IMR-90 (cell line): ENCODE results near the gene COLEC12. TPM values are rescaled to one million over a fixed set of nuclear protein-coding genes. Genes with fewer than 3 reads are reported as not detected.

Source experiments
- ATAC-seq: fragments of 200-7000 bp; cut with Tn5 transposase; 2 replicates; pipeline ENCODE4 v1.9.1; 2020; ENCODE audit warnings: low read depth, mild to moderate bottlenecking, moderate library complexity
- BruUV-seq: library from RNA; stranded (reverse); fragments of 400-500 nt; replicated peaks from 2 replicates; lab custom pipeline; 2021; lab: Mats Ljungman, UMichigan
- CTCF ChIA-PET: fragments of 300-600 bp; formaldehyde crosslinking; extraction: SDS; loops from one replicate; lab custom pipeline; 2021; ENCODE audit warnings: antibody characterized with exemption; lab: Yijun Ruan, JAX
- POLR2A ChIA-PET: fragments of 300-600 bp; sonication (Branson Sonifier 250); formaldehyde crosslinking; loops from one replicate; lab custom pipeline; 2022; ENCODE audit warnings: antibody characterized with exemption; ENCODE audit not compliant: unreplicated experiment; lab: Charles Lee
- DNase-seq: peaks from one replicate; pipeline ENCODE4 v3.0.0; 2013
- H2AFZ ChIP-seq: replicated peaks from 2 replicates; pipeline ENCODE3; 2013; ENCODE audit warnings: low read length, mild to moderate bottlenecking; ENCODE audit not compliant: poor library complexity
- H2AK5ac ChIP-seq: 2 replicates; pipeline ENCODE4 v1.6.1; 2013; ENCODE audit warnings: low read depth, low read length, inconsistent platforms
- H2AK9ac ChIP-seq: replicated peaks from 2 replicates; pipeline ENCODE3; 2013; ENCODE audit warnings: mild to moderate bottlenecking, low read depth, low read length, moderate library complexity; ENCODE audit not compliant: poor library complexity
- H2BK120ac ChIP-seq: 2 replicates; pipeline ENCODE4 v1.6.1; 2013; ENCODE audit warnings: low read depth, low read length, inconsistent platforms
- H2BK15ac ChIP-seq: 3 replicates; pipeline ENCODE4 v1.6.1; 2013; ENCODE audit warnings: low read depth, low read length, inconsistent platforms
- H2BK20ac ChIP-seq: 2 replicates; pipeline ENCODE4 v1.6.1; 2013; ENCODE audit warnings: low read depth, mild to moderate bottlenecking, inconsistent platforms, low read length, moderate library complexity
- H2BK5ac ChIP-seq: 2 replicates; pipeline ENCODE4 v1.6.1; 2013; ENCODE audit warnings: mild to moderate bottlenecking, low read depth, low read length, inconsistent platforms; ENCODE audit not compliant: poor library complexity, severe bottlenecking
- H3K14ac ChIP-seq: replicated peaks from 2 replicates; pipeline ENCODE4 v1.6.1; 2013; ENCODE audit warnings: low read depth, low read length, inconsistent platforms
- H3K18ac ChIP-seq: 2 replicates; pipeline ENCODE4 v1.6.1; 2013; ENCODE audit warnings: low read depth, low read length, control low read depth
- H3K23ac ChIP-seq: 2 replicates; pipeline ENCODE4 v1.6.1; 2013; ENCODE audit warnings: low read depth, low read length, inconsistent platforms
- H3K27ac ChIP-seq: 2 replicates; pipeline ENCODE4 v1.5.1; 2013; ENCODE audit warnings: mild to moderate bottlenecking, control low read depth, low read length; ENCODE audit not compliant: insufficient read depth
- H3K27me3 ChIP-seq: 2 replicates; pipeline ENCODE4 v1.6.1; 2013; ENCODE audit warnings: low read length; ENCODE audit not compliant: control insufficient read depth, insufficient read depth
- H3K36me3 ChIP-seq: 2 replicates; pipeline ENCODE4 v1.6.1; 2013; ENCODE audit warnings: low read length, mixed read lengths; ENCODE audit not compliant: control insufficient read depth, insufficient read depth
- H3K4ac ChIP-seq: 2 replicates; pipeline ENCODE4 v1.6.1; 2013; ENCODE audit warnings: low read depth, low read length, inconsistent platforms
- H3K4me1 ChIP-seq: 2 replicates; pipeline ENCODE4 v1.6.1; 2013; ENCODE audit warnings: low read length, mixed read lengths; ENCODE audit not compliant: control insufficient read depth, insufficient read depth
- H3K4me2 ChIP-seq: 2 replicates; pipeline ENCODE4 v1.6.1; 2013; ENCODE audit warnings: low read depth, mild to moderate bottlenecking, control low read depth, low read length, moderate library complexity
- H3K4me3 ChIP-seq: 2 replicates; pipeline ENCODE4 v1.5.1; 2013; ENCODE audit warnings: low read depth, mild to moderate bottlenecking, control low read depth, low read length, moderate library complexity; ENCODE audit not compliant: insufficient read depth
- H3K56ac ChIP-seq: 2 replicates; pipeline ENCODE4 v1.6.1; 2013; ENCODE audit warnings: low read length, inconsistent platforms; ENCODE audit not compliant: insufficient read depth; ENCODE audit errors: extremely low read depth
- H3K79me1 ChIP-seq, 2 experiments: 2 replicates each; pipeline ENCODE4 v1.6.1; 2013; ENCODE audit warnings: low read length in 2 of 2, inconsistent platforms in 1 of 2, low read depth in 1 of 2
- H3K9ac ChIP-seq: 2 replicates; pipeline ENCODE4 v1.6.1; 2013; ENCODE audit warnings: low read depth, low read length, control low read depth
- H3K9me1 ChIP-seq: 2 replicates; pipeline ENCODE4 v1.6.1; 2013; ENCODE audit warnings: low read length, inconsistent platforms; ENCODE audit not compliant: insufficient read depth
- H3K9me3 ChIP-seq: 2 replicates; pipeline ENCODE4 v1.6.1; 2013; ENCODE audit warnings: low read length; ENCODE audit not compliant: control insufficient read depth, insufficient read depth
- H4K20me1 ChIP-seq: 2 replicates; pipeline ENCODE4 v1.6.1; 2013; ENCODE audit warnings: low read length, inconsistent platforms; ENCODE audit not compliant: insufficient read depth
- H4K5ac ChIP-seq: 2 replicates; pipeline ENCODE4 v1.6.1; 2013; ENCODE audit warnings: mild to moderate bottlenecking, low read depth, low read length, control low read depth
- H4K8ac ChIP-seq, 2 experiments: 2 replicates each; pipeline ENCODE4 v1.6.1; 2013; ENCODE audit warnings: low read depth in 2 of 2, low read length in 2 of 2, control low read depth in 1 of 2, inconsistent platforms in 1 of 2
- H4K91ac ChIP-seq: 2 replicates; pipeline ENCODE4 v1.6.1; 2013; ENCODE audit warnings: low read depth, low read length, inconsistent platforms; ENCODE audit not compliant: insufficient read depth
- CHD1 ChIP-seq: IDR thresholded peaks from 2 replicates; pipeline ENCODE4 v1.6.1; 2012; ENCODE audit warnings: low read depth, low read length, improper control_type of control experiment
- CTCF ChIP-seq: conservative IDR thresholded peaks from 2 replicates; pipeline ENCODE4 v1.5.1; 2012; ENCODE audit warnings: mild to moderate bottlenecking, low read depth, low read length, improper control_type of control experiment
- USF2 ChIP-seq: fragments of 150-350 bp; IDR thresholded peaks from 2 replicates; pipeline ENCODE4 v1.6.1; 2017; ENCODE audit warnings: mild to moderate bottlenecking, antibody characterized with exemption, low read length, low read depth
- WGBS, 2 experiments: methylation state at CpG; one replicate each; pipeline versions ENCODE4 v1.1.5 to v1.1.7; 2013; ENCODE audit warnings: missing lambda C conversion rate in 2 of 2; ENCODE audit not compliant: insufficient read length in 1 of 2; ENCODE audit errors: extremely low coverage in 2 of 2; 5-methylcytosine and 5-hydroxymethylcytosine counted together
- dilution Hi-C: fragments of 300-500 bp; cut with HindIII; formaldehyde crosslinking; loops from one replicate; pipeline ENCODE4 v1.14.3; 2018; ENCODE audit warnings: low sequenced_read_pairs; ENCODE audit not compliant: unreplicated experiment
- in situ Hi-C: fragments of 300-500 bp; cut with MboI; formaldehyde crosslinking; loops from 3 replicates; pipeline ENCODE4 v1.14.3; 2019; ENCODE audit warnings: low sequenced_read_pairs, inconsistent platforms, mixed read lengths
- intact Hi-C: fragments of 100-400 bp; cut with micrococcal nuclease; formaldehyde crosslinking; loops from 2 replicates; pipeline ENCODE4 v1.10.0; 2022
- polyA plus RNA-seq, 3 experiments: library from polyadenylated mRNA; depleted of rRNA; stranded (reverse); fragments of >200 nt; gene quantifications; 2 replicates each; pipeline ENCODE4 v1.2.3, GENCODE V29; 2012; ENCODE audit warnings: low replicate concordance in 1 of 3
- total RNA-seq: library from RNA; depleted of rRNA; stranded (reverse); fragments of >200 nt; gene quantifications from 2 replicates; pipeline ENCODE4 v1.2.3, GENCODE V29; 2012

Gene COLEC12
- total and polyA plus RNA-seq, 2 of the 4 experiments (the other 2 are of a cell fraction) = 1.0 to 2.3 TPM

- intact Hi-C loops = no loop called here
- no peak overlapping the region for H3K4me3 ChIP-seq
- no peaks in the 10 kb centered on the region for H4K20me1 ChIP-seq
- H2AK9ac ChIP-seq = no peak overlapping the region
- H2BK15ac ChIP-seq = no peak overlapping the region
- BruUV-seq = no TSS peak
- POLR2A ChIA-PET = no interaction called here
- no peak overlapping the region for H4K5ac ChIP-seq
- no peak overlapping the region for H4K8ac ChIP-seq
- H3K14ac ChIP-seq = no peak overlapping the region
- no peak for TF ChIP-seq CHD1
- TF ChIP-seq USF2 = no peak
- no peak for TF ChIP-seq CTCF
- H3K79me1 ChIP-seq = no peaks in the 10 kb centered on the region
- no peaks in the 10 kb centered on the region; the same call in 1 of the 2 replicates for H3K9me1 ChIP-seq
- H2BK120ac ChIP-seq = no peak overlapping the region
- H4K91ac ChIP-seq = no peak overlapping the region
- H2BK20ac ChIP-seq = no peak overlapping the region
- no peak overlapping the region for H2AK5ac ChIP-seq
- H2BK5ac ChIP-seq = no peak overlapping the region
- no peak overlapping the region for H3K27ac ChIP-seq
- peaks cover 7% of the 10 kb centered on the region; the same call in 1 of the 2 replicates for H3K4me1 ChIP-seq
- H3K56ac ChIP-seq = no peak overlapping the region
- peaks cover 6% of the 10 kb centered on the region for H3K27me3 ChIP-seq
- no peak overlapping the region for H3K18ac ChIP-seq
- CTCF ChIA-PET = no interaction called here
- H3K4ac ChIP-seq = no peak overlapping the region
- no peaks in the 10 kb centered on the region for H3K36me3 ChIP-seq
- H2AFZ ChIP-seq = no peak overlapping the region
- no peak overlapping the region for H3K23ac ChIP-seq
- no peak for DNase-seq
- no peak overlapping the region for H3K9ac ChIP-seq
- WGBS, 2 experiments = 90% methylated on average over 2 of the region's 5 CpGs; no CpG with 5 or more reads in 1 of the 2 experiments
- dilution Hi-C loops = no loop called here
- H3K4me2 ChIP-seq = no peak overlapping the region
- in situ Hi-C loops = no loop called here
- H3K9me3 ChIP-seq = no peaks in the 10 kb centered on the region
- no peak for ATAC-seq
Measured at GRCh38 chr18:373780-374179, 126.7 kb downstream of the COLEC12 start.
